DND-41 (cell line): Measurements from ENCODE around the gene ABCB9.

Experiments
- CTCF ChIP-seq: IDR thresholded peaks from 2 replicates; pipeline ENCODE4 v1.5.1; 2012; ENCODE audit warnings: borderline replicate concordance, low read length, moderate library complexity, mild to moderate bottlenecking; ENCODE audit not compliant: poor library complexity, severe bottlenecking; ENCODE audit errors: extremely low read depth
- EZH2 ChIP-seq: IDR thresholded peaks from 3 replicates; pipeline ENCODE4 v1.6.1; 2012; ENCODE audit warnings: borderline replicate concordance, low read depth, mild to moderate bottlenecking, moderate library complexity, low read length, inconsistent platforms; ENCODE audit not compliant: severe bottlenecking

- TF ChIP-seq EZH2 (no peak), CTCF (no peak)
Measured at GRCh38 chr12:122988036-122988435, 21.8 kb upstream of the ABCB9 start.
